KG1 (cell line): ENCODE data around the gene GFER.
A peak's percentile ranks its signal among the peaks of the same experiment; 100 is the strongest.

Source experiments
- DNase-seq: peaks from one replicate; lab custom pipeline; 2025; lab: John Stamatoyannopoulos, UW

The GFER gene

DNA sequence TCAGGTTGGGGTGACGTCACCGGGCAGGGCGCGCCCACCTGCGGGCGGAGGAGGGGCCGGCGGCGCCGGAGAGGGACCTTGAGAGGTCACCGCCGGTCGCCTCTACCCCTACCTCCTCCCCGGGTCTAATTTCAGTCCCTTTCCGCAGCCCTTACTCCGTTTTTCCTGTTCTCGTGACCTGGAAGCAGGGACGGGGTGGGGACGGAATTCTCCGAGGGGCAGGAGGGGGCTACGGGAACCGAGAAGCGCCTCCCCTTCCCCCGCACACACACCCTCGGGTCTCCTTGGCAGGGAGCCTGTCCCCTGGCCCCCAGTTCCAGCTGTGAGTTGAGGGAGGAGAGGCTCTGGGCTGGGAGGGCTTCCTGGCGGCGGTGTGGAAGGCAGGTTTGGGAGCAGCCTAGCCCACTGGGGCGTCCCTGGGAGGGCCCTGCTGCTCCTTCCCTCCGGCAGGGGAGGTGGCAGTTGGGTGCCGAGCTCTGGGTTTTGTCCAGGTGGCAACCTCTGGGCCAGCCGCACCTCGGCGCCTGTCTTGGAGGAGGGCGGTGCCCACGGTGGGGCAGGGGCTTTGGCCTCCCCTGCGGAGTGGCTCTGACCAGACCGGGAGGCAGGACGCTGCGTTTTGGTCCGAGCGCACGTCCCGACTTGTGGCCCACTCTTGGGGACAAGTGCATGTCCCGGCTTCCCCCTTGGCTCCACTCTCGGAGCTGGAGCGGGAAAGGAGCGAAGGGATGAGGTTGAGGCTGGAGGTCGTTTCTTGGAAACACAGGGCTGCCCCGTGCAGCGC is 6.5 kb downstream of the GFER start:
- no peak for DNase-seq

DNA sequence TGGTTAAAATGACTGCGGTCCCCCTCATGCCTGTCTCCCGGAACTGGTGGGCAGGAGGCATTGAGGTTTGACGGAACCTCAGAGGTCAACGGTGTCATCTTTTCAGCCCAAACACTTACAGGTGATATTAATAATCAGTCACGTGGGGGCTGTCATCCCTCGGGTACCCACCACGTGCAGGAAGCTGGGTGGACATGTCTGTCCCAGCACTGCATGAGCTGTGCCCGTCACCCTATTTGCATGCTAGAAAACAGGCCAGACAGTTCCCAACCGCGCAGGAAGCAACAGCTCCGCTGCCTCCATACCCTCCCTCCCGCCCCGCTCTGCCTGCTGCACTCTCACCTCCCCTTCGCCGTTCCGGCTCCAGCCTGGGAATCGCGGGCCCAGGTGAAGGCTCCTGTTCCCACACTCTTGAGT is 7.2 kb downstream of the GFER start:
- no peak for DNase-seq

DNA sequence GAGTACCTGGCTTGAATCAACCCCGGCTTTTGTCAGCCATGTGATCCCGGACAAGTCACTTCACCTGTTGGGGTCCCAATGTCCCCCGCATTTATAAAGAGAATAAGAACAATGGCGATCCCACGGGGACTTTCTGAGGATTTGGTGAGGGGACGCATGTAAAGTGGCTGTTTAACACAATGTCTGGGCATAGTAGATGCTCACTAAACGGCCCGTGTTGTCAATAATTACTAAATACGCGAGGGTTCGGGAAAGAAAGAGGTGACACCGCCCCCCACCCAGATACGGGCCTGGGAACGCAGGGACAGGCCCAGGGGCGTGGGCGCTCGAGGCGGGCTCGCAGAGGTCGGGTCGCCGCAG is 7.6 kb downstream of the GFER start:
- DNase-seq, result no peak

DNA sequence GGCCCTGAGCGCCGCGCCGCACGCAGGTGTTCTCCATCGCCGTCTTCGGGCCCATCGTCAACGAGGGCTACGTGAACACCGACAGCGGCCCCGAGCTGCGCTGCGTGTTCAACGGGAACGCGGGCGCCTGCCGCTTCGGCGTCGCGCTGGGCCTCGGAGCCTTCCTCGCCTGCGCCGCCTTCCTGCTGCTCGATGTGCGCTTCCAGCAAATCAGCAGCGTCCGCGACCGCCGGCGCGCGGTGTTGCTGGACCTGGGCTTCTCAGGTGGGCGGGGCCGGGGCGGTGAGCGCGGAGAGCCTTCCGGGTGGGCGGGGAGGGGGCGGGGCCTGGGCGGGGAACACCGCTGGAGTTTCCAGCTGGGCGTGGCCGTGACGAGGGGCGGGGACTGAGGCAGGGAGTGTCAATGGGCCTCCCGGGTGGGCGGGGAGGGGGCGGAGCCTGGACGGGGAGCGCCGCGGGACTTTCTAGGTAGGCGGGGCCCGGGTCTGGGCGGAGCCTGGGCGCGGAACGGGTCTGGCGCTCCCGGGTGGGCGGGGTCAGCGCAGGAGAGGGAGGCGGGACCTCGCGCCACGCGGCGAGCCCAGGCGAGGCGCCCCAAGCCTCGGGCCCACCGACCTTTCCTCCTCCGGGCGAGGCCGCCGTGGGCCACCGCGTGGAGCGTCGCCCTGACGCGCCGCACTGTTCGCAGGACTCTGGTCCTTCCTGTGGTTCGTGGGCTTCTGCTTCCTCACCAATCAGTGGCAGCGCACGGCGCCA is 8.1 kb downstream of the GFER start:
- DNase-seq, result no peak

DNA sequence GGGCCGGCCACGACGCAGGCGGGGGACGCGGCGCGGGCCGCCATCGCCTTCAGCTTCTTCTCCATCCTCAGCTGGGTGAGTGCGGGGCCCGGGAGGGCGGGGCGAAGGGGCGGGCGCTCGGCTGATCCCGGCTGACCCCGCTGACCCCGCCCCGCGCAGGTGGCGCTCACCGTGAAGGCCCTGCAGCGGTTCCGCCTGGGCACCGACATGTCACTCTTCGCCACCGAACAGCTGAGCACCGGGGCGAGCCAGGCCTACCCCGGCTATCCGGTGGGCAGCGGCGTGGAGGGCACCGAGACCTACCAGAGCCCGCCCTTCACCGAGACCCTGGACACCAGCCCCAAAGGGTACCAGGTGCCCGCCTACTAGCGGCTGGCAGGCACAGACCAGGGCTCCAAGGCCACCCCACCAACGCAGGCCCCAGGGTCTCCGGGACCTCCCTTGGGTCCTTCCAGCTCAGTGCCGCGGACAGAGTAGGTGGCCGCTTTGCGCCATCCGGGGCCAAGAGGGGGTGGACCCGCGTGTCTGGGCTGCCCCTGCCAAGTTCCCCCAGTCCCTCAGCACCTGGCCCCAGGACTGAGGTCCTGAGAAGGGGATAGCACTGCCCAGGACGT is 8.8 kb downstream of the GFER start:
- no peak for DNase-seq

DNA sequence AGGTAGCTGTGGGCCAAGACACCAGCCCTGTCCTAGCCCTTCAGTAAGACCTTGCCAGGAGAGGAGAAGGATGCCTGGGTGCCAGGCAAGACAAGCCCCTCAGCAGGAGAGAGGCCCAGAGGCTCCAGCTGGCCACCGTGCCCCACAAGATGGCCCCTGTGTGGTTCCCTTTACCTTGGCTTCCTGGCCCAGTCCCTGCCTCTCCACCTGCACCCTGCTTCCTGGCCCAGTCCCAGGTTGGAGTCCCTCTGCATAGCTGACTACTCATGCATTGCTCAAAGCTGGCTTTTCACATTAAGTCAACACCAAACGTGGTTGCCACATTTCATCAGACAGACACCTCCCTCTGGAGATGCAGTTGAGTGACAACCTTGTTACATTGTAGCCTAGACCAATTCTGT is 9.7 kb downstream of the GFER start:
- DNase-seq, result no peak

DNA sequence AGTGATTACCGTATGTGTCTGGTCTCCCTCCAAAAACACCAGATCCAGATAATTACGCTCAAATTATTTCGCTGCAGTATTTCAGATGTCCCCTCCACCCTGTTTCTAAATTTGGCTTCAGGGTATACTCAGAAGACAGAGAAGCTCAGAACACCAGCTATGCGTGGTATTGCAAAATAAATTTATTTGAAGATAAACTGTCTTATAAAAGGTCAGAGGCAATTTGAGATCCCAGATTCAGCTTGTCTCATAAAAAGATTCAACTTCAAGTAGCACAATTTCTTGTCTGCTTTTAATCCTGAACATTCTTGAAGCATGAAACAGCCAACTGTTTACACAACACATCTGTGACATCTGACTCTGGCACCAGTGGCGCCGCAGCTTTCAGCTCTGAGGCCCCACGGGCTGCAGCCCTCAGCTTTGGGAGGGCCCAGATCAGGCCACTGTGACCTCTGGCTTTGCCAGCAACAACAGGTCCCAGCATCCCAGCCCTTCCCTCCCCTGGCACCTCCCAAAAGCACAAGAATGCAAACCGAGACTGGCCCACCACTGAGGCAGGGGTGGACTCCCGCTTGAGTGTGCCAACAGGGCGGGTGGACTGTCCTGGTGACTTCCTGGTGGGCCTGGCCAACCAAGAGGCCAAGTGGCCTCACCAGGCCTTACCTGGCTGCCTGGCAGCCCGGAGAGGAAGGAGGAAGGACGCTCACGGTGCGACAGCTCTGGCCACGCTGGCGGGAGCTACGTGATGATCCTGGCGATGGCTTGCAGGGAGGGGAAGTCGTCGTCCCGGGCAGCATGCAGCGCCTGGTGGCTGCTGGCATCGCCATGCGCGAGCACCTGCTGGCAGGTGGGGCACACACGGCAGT is 13.7 kb downstream of the GFER start:
- DNase-seq, result no peak

DNA sequence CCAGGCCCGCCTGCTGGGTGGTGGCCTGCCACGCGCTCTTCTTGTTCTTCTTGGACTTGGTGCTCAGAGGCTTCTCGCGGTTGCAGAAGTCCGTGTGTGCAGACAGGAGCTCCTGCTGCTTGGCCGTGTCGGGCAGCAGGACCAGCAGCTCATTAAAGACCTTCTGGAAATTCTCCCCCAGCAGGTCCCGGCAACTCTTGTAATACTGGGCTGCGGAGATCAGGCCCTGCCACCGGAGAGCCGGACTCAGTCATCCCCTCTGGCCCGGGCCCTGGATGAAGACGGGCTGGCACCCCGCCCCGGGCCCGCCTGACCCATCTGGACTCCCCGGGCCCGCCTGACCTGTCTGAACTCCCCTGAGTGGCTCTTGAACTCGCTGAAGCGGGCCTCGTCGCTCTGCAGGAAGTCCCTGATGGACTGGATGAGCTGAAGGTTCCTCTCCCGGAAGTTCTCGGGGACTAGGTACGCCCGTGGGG is 14.4 kb downstream of the GFER start:
- DNase-seq, result no peak

DNA sequence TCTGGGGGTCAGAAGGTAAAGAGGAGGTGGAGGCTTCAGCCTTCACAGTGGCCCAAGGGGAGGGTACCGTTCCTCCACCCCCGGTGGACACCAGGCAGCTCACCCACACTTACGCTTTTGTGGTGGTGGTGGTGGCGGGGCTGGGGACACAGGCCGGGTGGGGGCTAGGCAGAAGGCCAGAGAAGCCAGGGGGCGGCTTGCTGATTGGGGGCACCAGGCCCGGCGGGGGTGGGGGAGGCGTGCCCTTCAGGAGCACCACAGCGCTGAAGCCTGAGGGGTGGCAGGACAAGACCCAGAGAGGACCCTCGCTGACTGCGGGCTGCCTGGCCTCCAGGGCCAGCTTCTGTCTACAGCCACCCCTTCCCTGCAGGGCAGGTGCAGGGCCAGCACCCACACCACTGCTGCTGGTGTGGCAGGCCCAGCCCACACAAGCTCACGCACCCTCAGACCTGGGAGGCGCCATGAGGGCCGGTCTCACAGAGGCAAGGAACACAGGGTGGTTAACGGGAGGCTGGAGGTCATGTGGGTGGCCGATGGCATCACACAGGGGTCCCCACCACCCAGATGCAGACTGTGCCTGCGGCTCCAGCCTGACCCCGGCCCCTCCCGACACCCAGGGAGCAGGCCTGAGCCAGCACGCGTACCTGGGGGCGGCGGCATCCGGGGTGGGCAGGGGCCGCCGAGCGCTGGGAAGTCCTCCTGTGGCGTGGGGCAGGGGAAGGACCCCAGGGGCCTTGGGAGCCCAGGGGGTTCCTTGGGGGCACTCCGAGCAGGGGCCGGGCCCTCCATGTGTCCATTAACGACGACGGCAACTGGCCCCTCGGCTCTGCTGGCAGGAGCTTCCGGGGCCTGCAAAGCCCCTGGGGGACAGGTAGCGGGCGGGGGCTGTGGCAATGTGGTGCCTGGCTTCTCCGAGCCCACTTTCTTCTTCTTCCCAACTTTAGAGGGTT is 15.1 kb downstream of the GFER start:
- no peak for DNase-seq

DNA sequence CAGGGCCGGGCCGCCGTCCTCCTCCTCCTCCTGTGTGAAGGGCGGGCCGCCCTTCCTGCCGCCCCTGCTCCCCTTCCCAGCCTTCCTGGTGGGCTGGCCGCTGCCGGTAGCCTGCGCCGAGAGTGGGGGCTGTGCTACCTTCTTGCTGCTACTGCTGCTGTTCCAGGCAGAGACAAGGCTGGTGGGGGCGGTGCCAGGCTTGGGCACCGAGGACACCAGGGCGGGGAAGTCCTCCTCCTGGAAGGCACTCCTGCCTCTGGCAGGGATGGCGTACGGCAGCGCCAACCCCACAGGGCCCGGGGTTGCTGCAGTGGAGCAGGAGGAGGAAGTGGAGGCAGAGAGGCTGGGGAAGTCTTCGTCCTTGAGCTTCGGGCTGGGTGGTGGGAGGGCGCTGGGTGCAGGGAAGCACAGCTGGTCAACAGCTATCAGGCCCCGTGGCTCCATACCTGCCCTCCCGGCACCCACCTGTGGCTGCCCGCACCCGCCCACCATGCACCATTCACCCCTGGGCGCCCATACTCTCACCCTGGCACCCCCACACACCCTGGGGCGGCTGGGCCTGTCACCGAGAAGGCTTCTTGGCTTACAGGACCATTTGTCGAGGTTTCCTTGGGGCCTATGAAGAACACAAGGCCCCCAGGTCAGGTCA is 16.0 kb downstream of the GFER start:
- no peak for DNase-seq

DNA sequence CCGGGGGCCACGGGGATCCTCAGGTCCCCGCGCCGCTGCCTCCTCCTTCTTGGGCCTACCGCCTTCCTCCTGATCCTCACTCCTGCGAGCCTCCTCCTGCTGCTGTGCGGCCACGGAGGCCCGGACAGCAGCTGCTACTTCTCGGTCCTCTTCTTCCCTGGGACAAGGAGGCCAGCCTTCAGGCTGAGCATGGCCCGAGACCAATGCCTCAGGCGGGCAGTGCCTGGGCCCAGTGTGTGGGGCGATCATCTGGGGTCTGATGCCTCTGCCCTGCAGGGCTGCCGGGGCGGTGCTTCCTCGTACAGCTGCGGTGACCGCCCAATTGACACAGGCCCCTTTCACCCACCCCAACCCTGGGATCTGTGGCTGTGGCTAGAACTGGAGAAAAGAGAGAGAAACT is 17.0 kb downstream of the GFER start:
- DNase-seq, result no peak

DNA sequence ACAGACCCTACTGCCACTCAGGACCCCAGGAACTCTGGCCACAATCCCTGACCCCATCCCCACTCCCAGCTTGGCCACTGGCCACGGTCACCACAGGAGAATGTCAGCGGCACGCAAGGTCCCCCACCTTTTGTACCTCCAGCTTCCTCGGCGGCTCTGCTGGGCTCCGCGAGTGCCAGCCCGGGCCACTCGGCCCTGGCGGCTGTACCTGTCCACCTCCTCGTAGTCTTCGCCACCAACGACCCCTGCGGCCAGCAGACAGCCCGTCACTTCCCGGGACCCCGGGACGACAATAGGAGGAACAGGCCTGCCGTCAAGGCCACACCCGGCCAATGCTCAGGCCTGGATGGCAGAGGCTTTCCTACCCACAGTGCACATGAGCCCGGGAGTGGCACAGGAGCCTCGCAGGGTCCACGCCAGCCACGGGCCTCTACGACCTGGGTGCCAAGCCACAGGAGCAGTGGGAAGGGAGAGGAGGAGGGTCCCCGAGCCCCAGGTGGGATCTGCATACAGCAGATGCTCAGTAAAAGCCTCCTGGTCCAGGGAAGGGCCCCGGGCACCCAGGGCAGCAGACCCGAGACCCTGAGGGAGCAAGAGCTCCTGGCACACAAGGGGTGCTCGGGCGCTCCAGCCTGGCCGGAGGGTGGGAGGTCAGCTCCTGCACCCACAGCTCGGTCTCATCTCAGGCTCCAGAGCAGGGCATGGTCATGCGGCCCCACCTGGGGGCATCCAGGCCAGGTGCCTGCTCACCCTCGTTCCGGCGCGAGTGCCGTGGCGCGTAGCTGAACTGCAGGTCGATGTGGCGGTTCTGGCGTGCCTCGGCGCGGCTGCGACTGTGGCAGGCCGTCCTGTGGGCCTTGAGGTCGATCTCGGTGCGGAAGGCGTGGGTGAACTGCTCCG is 17.7 kb downstream of the GFER start:
- no peak for DNase-seq

DNA sequence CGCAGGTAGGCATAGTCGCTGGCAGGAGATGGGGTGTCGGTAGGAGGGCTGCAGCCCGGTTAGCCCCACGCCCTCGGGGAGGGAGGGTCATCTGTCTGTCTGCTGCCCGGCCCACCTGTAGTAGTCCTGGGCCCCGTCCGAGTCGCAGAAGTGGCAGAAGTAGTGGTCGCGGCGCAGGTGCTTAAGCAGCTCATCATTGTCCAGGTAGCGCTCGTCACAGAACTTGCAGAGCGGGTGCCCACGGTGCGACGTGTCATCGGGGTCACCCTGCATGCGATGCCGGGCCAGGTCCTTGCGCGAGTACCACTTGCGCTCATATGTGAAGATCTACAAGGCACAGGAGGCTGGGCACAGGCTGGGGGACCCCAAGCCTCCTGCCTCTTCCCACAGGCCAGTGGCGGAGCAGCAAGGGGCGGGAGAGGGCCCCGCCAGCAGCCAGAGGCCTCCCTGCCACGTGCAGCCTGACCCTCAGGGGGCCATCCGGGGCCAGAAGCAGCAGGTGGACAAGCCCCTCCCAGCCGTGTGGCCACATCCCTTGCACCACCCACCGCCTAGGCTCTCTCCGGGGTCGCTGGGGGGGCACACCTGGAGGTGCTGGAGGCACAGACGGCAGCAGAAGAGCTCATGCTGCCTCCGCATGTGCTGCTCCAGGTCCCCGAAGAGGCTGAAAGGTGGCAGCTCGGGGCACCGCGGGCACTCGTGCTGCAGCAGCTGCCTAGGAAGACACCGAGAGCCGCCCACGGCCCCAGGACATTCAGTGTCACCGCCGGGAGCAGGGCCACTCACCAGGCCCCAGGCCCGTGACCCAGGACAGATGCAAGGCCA is 18.6 kb downstream of the GFER start:
- DNase-seq, result no peak

DNA sequence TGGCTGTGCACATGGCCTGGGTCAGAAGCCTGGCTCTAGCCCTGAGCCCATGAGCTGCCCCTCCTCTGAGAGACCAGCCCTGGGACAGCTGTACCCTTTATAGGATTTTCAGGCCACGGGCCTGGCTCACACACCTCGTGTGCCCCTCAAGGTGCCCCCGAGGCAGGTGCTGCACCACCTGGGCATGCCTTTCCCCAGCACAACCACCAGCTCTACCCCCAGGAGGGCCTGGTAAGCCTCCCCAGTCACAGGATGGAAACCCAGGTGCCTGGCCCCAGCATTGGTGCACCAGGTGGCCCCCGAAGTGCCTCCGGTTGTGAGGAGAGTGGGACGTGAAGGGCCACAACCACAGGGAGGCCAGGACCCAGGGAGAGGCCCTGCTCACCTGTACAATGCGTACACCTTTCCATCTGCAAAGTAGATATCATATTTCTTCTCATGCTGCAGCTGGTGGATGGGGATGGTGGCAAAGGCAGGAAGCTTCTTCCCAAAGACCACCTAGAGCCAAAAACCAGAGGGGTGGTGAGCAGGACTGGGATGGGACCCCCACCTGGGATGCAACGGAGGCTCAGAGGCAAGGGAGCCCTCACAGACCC is 19.3 kb downstream of the GFER start:
- DNase-seq, result no peak

DNA sequence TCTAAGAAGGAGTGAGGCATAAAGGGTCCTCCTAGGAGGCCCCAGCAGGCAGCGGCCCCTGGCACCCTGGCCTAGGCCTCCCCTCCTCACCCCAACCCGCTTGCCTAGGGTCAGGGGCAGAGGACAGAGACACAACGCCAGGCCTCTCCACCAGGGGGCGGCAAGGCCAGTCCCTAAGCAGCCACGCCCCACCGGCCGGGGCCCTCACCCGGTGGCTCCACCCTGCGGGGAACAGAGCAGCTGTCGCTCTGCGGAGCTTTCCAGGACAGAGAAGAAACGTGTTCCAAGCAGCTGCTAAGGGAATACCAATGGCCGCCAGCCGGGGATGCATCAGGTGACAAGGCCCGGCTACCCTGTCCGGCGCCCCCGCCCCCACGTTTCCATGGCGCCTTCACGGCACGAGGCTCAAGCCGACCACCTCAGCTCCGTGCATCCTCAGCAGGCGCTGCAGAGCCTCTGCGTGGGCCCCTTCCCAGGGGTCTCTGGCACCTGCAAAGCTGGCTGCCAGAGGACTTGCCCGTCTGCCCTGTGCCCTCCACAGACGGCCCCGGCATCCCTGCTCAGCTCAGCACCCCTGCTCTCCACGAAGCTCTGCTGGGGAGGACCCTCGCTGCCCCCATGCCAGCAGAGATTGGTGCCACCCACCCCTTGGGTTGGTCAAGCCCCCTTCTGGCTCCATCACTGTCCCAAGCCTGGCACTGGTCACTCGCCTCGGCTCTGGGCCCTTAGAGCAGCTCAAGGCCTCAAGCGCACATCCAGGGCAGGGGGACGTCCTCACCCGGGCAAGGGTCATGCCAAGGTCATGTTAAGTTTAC is 20.0 kb downstream of the GFER start:
- DNase-seq, result peak; percentile 68

DNA sequence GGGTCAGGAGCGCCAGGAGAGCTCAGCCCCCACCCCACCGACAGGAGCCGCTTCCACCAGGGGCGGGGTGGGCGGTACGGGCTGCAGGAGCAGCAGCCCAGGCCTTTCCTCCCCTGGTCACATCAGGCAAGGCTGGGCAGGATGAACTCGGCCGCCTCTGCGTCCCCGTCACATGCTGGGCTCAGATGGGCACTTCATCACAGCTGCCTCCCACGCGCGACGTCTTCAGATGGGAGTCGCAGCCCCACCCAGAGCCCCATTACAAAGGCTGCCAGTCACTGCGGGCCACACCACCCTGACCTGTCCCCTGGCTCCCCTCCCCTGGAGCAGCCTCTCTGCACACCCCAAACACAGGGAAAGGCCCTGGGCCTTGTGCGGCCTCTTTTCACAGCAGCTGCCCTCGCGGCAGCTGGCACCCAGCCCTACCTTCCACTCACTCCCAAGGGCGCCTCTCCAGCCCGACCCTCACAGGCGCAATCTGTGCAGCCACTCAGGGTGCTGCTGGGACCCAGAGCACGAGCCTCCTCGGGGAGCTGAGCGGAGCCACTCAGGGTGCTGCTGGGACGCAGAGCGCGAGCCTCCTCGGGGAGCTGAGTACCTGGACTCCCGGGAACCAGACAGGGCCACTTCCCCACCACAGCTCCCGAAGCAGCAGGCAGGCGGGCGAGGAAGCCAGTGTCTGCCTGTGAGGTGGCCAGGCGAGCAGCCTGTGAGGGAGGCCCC is 21.0 kb downstream of the GFER start:
- no peak for DNase-seq

DNA sequence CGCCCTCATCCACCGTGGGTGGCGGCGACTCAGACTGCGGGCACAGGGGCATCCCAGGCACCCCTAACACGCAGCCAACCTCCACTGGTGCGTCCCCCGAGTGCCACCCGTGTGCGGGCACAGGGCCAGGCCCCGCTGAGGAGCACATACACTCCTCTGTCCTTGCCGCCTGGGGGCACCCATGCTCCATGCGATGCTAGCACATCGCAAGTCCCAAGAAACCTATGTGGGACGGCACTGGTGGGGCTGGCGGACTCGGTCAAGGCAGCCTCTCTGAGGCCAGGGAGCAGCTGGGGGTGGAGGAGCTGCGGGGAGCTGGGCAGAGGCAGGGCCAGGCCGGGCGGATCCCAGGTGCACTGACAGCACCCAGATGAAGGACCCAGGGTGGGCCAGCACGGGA is 21.7 kb downstream of the GFER start:
- DNase-seq, result no peak
